Measurements from ENCODE around the gene SRGAP2.
"Not testable (repeated sequence)": the region's sequence is repeated elsewhere in the genome, so short reads cannot be mapped to it uniquely, and the experiment has no call there.

GRCh38 chr1:206186826-206187225 is 16.5 kb upstream of the SRGAP2 start:
- TF ChIP-seq POLR2AphosphoS5, POLR2A (IDR thresholded peaks at IDR 0.05): not testable (repeated sequence)
- TF ChIP-seq, protein P1, sequence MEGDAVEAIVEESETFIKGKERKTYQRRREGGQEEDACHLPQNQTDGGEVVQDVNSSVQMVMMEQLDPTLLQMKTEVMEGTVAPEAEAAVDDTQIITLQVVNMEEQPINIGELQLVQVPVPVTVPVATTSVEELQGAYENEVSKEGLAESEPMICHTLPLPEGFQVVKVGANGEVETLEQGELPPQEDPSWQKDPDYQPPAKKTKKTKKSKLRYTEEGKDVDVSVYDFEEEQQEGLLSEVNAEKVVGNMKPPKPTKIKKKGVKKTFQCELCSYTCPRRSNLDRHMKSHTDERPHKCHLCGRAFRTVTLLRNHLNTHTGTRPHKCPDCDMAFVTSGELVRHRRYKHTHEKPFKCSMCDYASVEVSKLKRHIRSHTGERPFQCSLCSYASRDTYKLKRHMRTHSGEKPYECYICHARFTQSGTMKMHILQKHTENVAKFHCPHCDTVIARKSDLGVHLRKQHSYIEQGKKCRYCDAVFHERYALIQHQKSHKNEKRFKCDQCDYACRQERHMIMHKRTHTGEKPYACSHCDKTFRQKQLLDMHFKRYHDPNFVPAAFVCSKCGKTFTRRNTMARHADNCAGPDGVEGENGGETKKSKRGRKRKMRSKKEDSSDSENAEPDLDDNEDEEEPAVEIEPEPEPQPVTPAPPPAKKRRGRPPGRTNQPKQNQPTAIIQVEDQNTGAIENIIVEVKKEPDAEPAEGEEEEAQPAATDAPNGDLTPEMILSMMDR (IDR thresholded peaks at IDR 0.05), result not testable (repeated sequence)

Measured in prostate gland (tissue), 2 donors.